SU-DHL-6 (cell line): ENCODE results near the gene ACOX3.

Experiments used
- CTCF ChIP-seq: fragments of 200-600 bp; sonication (generic); IDR thresholded peaks from one replicate; pipeline ENCODE4 v1.5.1; 2017; ENCODE audit warnings: antibody characterized with exemption, mild to moderate bottlenecking, low read length, moderate library complexity; ENCODE audit not compliant: insufficient read depth, poor library complexity, severe bottlenecking
- EZH2phosphoT487 ChIP-seq: fragments of 200-600 bp; sonication (generic), shearing (Covaris generic); conservative IDR thresholded peaks from 2 replicates; pipeline ENCODE4 v1.6.1; 2018; ENCODE audit warnings: mild to moderate bottlenecking, antibody characterized with exemption, low read length, moderate library complexity, mixed read lengths

DNA sequence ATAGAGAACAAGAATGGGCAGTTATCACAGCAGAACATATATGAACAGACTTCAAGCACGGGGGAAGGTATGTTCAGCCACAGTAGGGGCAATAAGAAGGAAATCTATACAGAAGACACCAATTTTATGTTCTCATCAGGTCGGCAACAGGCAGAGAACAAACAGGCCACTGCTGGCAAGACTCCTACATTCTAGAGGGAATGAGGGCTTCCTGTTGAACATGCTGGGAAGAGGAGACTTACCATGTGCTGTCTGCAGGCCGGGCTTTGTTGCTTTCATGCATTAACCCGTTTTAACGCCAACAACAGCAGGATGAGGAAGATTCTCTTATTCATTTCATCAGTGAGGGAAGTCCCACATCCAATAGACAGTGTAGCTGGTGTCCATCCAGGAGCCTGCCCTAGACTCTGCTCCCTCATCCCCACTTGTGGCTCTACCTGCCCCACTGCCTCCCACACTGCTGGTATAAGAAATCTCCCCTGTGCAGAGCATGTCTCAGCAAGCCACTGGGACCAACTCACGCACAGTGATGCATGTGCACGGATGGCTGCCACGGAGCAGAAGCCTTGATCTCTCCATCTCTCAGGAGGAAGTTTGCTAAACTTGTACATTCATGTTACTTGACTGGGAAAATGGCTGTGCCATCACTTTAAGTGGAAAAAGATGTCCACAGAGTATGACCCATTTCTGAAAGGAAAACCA is 84.5 kb downstream of the ACOX3 start:
- TF ChIP-seq CTCF (no peak), EZH2phosphoT487 (no peak)
